Activated T-cell treated with anti-CD3 and anti-CD28 coated beads, Interleukin-2, amount 50 U/mL, for 24 hours (primary cell): Measurements from ENCODE around the gene WFIKKN2.
"Not testable (repeated sequence)": the region's sequence is repeated elsewhere in the genome, so short reads cannot be mapped to it uniquely, and the experiment has no call there.

Experiments
- DNase-seq: peaks from one replicate; pipeline ENCODE4 v3.0.0-alpha.2; 2020
- H3K27ac Mint-ChIP-seq: 2 replicates; pipeline ENCODE4 v1.8.0; 2020; ENCODE audit warnings: mild to moderate bottlenecking, mixed read lengths
- H3K27me3 Mint-ChIP-seq: 2 replicates; pipeline ENCODE4 v1.8.0; 2020; ENCODE audit warnings: mixed read lengths
- H3K36me3 Mint-ChIP-seq: 2 replicates; pipeline ENCODE4 v1.8.0; 2020; ENCODE audit warnings: low read depth, mixed read lengths
- H3K4me1 Mint-ChIP-seq: 2 replicates; pipeline ENCODE4 v1.8.0; 2020; ENCODE audit warnings: low read depth, mixed read lengths
- H3K4me3 Mint-ChIP-seq: 2 replicates; pipeline ENCODE4 v1.8.0; 2020; ENCODE audit warnings: mild to moderate bottlenecking, moderate library complexity, mixed read lengths
- H3K9me3 Mint-ChIP-seq: 2 replicates; pipeline ENCODE4 v1.8.0; 2020; ENCODE audit warnings: mixed read lengths

Gene WFIKKN2

DNA sequence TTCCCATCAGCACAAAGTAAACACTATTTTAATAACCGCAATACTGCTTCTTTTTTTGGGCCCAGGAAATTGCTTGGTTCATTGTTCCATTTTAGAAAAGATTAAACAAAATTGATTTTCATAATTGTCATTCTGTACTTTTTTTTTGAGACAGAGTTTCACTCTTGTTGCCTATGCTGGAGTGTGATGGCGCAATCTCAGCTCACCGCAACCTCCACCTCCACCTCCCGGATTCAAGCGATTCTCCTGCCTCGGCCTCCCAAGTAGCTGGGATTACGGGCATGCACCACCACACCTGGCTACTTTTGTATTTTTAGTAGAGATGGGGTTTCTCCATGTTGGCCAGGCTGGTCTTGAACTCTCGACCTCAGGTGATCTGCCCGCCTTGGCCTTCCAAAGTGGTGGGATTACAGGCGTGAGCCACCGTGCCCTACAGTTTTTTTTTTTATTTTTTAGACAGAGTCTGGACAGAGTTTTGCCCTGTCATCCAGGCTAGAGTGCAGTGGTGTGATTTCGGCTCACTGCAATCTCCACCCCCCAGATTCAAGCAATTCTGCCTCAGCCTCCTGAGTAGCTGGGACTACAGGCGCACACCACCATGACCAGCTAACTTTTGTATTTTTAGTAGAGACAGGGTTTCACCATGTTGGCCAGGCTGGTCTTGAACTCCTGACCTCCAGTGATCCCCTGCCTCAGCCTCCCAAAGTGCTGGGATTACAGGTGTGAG is 30.5 kb upstream of the WFIKKN2 start:
- H3K27ac Mint-ChIP-seq, H3K4me3 Mint-ChIP-seq, H3K9me3 Mint-ChIP-seq, DNase-seq, H3K27me3 Mint-ChIP-seq, H3K36me3 Mint-ChIP-seq, H3K4me1 Mint-ChIP-seq: not testable (repeated sequence)

DNA sequence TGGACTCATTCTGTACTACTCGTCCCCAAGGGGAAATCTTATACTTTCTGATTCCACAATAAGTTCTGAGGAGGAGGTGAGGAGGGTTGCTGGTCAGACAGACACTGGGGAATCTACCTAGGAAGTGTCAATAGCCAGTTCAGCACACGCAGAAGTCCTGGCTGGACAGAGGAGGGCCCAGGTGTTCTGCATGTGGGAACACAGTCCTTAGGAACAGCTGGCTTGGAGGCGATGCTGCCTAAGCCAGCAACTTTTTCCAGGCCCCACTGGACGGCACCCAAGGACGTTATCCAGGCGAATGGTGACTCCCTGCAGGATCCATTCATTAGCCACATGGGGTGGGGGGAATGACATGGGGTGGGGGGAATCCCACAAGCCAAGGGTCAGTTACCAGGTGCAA is 29.9 kb upstream of the WFIKKN2 start:
- no peak overlapping the region for H3K27ac Mint-ChIP-seq
- no peaks in the 10 kb centered on the region for H3K36me3 Mint-ChIP-seq
- no peaks in the 10 kb centered on the region for H3K27me3 Mint-ChIP-seq
- no peak overlapping the region for H3K4me3 Mint-ChIP-seq
- no peak for DNase-seq
- H3K4me1 Mint-ChIP-seq = no peaks in the 10 kb centered on the region
- H3K9me3 Mint-ChIP-seq = no peaks in the 10 kb centered on the region

DNA sequence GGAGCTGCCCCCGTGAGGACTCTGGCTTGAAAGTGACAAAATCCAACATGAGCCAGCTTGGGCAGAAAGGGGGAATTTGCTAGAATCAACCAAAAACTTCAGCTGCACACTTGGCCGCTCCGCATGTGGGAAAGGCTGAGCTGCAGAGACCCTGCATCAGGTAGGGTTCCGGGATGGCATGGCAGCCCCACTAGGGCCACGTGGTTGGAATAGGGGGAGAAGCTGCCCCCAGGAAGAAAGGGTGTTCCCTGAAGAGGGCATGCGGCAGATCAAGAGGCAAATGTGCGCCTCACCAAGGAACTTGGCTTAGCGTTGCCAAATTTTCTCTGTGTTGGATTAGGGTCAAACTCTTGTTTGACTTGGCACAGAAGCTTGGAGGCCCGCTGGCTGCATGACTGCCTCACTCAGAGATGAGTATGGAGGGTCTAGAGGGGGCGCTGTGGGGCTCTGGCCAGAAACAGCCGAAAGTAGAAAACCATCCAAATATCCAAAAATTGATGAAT is 29.2 kb upstream of the WFIKKN2 start:
- Mint-ChIP-seq H3K36me3 (no peaks in the 10 kb centered on the region), H3K4me3 (no peak overlapping the region), H3K4me1 (no peaks in the 10 kb centered on the region), H3K9me3 (no peaks in the 10 kb centered on the region), H3K27me3 (no peaks in the 10 kb centered on the region), H3K27ac (no peak overlapping the region)
- no peak for DNase-seq

DNA sequence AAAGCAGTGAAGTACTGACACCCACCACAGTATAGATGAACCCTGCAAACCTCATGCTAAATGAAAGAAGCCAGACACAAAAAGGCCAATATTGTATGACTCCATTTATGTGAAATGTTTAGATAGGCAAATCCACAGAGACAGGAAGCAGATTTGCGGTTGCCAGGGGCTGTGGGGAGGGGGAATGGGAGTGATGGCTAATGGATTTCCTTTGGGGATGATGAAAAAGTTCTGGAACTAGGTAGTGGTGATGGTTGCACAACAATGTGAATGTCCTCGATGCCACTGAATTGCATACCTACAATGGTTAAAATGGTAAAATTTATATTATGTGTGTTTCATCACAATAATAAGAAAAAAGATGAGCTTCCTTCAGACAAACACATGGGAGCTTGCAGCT is 28.4 kb upstream of the WFIKKN2 start:
- no peak for DNase-seq
- Mint-ChIP-seq H3K36me3 (no peaks in the 10 kb centered on the region), H3K4me3 (no peak overlapping the region), H3K9me3 (no peaks in the 10 kb centered on the region), H3K27me3 (no peaks in the 10 kb centered on the region), H3K4me1 (no peaks in the 10 kb centered on the region), H3K27ac (no peak overlapping the region)

DNA sequence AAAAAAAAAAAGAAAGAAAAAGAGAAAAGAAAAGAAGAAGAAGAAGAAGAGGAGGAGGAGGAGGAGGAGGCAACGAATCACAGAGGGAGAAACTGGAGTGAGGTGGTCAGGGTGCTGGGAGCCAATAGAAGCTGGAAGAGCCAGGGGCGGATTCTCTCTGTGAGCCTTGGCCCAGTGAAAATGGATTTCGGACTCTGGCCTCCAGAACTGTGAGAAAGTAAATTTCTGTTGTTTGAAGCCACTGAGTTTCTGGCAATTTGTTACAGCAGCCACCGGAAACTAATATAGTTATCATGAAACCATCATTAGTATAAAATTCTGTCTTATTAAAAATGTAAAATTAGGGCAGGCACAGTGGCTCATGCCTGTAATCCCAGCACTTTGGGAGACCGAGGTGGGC is 27.7 kb upstream of the WFIKKN2 start:
- Mint-ChIP-seq H3K4me1 (no peaks in the 10 kb centered on the region), H3K9me3 (no peaks in the 10 kb centered on the region), H3K4me3 (no peak overlapping the region)

DNA sequence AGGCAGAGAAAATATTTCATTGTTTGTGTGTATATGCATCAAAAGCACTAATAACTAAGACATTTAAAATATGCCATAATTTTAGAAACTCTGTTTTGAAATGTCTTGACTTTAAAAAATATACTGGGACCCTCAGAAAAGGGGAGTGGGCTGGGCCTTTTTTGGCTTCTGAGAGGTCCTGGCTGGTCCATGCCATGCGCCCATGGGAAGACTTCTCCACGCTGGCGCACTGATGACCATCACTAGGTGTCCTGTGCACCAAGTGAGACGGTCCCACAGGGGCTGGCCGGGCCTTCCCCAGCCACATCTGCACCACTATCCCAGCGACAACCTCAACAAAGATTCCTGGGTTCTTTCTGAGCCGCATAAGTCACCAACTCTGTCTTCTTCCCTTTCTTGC is 27.0 kb upstream of the WFIKKN2 start:
- no peaks in the 10 kb centered on the region for H3K36me3 Mint-ChIP-seq

More for the DNA sequence above, 27.7 kb upstream of the WFIKKN2 start:
- DNase-seq = no peak
- no peak overlapping the region for H3K27ac Mint-ChIP-seq
- H3K36me3 Mint-ChIP-seq = no peaks in the 10 kb centered on the region
- H3K27me3 Mint-ChIP-seq = no peaks in the 10 kb centered on the region

DNA sequence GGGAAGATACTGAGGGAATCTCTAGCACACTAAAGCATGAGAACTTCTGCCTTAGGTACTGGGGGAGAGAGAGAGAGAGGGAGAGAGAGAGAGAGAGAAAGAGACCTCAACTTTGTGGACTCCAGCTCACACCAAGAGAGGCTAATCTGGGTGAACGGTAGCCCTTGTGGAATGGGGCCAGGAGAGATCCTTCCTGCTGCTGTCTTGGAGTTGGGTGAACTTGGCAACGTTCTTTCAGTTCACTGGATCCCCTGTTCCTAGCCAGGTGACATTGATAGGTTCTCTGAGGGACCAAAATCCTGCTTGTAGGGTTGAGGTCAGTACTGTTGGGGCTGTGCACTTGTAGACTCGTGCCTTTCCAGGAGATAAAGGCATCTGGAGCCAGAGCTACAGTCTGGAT is 26.5 kb upstream of the WFIKKN2 start:
- H3K4me1 Mint-ChIP-seq = no peaks in the 10 kb centered on the region
- H3K27ac Mint-ChIP-seq = no peak overlapping the region
- H3K9me3 Mint-ChIP-seq = no peaks in the 10 kb centered on the region
- H3K4me3 Mint-ChIP-seq = no peak overlapping the region
- H3K27me3 Mint-ChIP-seq = no peaks in the 10 kb centered on the region
- no peak for DNase-seq
- no peaks in the 10 kb centered on the region for H3K36me3 Mint-ChIP-seq

More for the DNA sequence above, 27.0 kb upstream of the WFIKKN2 start:
- Mint-ChIP-seq H3K27me3 (no peaks in the 10 kb centered on the region), H3K9me3 (no peaks in the 10 kb centered on the region), H3K4me1 (no peaks in the 10 kb centered on the region), H3K4me3 (no peak overlapping the region), H3K27ac (no peak overlapping the region)
- DNase-seq = no peak

DNA sequence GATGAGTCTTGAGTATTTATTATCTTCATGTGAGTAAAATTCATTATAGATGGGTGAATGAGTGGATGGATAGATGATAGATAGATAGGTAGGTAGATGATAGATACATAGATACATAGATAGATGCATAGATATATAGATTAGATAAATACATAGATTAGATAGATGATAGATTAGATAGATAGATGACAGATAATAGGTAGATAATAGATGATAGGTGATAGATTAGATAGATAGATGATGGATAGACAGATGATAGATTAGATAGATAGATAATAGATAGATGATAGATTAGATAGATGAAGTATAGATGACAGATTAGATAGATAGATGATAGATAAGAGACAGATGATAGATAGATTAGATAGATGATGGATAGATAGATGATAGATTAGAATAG is 21.8 kb upstream of the WFIKKN2 start:
- H3K4me1 Mint-ChIP-seq = peaks cover 5% of the 10 kb centered on the region
- H3K9me3 Mint-ChIP-seq = no peaks in the 10 kb centered on the region
- no peaks in the 10 kb centered on the region for H3K36me3 Mint-ChIP-seq
- H3K4me3 Mint-ChIP-seq = no peak overlapping the region
- H3K27ac Mint-ChIP-seq = no peak overlapping the region
- DNase-seq = no peak
- H3K27me3 Mint-ChIP-seq = peaks cover 10% of the 10 kb centered on the region

DNA sequence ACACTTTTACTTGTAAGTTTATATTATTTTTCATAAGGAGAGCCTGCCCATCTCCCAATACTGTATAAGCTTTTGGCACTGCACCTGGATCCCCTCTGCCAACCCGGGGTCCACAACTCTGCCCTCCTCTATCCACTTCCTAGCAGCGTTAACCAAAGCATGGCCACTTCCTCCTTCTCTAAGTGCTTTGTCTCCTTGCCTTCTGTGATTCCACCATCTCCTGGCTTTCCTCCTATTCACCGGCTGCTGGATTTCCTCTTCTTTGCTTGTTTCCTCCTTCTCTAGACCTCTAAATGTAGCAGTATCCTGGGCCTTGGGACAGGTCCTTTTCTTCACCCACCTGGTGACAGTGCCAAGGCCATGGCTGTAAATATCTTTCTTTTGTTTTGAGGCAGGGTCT is 20.0 kb upstream of the WFIKKN2 start:
- Mint-ChIP-seq H3K27me3 (peaks cover 10% of the 10 kb centered on the region), H3K27ac (no peak overlapping the region), H3K9me3 (no peaks in the 10 kb centered on the region), H3K36me3 (no peaks in the 10 kb centered on the region), H3K4me1 (peaks cover 5% of the 10 kb centered on the region), H3K4me3 (no peak overlapping the region)
- DNase-seq = no peak

DNA sequence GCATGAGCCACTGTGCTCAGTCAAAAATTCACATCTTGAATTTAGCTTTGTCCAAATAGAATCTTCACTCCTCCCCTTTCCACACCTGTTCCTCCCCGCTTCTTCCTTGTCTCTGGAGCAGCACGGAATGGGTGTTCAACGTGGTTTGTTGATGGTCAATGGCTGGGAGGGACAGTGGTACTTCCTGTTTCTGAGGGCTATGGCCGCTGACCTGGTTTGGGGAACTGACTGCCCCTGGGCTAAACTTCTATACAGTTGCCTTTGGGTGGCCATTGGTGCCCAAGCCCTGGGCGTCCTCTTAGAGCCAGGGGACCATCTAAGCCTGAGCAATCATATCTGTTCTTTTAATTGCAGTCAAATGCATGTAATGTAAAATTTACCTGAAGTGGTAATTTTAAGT is 19.1 kb upstream of the WFIKKN2 start:
- Mint-ChIP-seq H3K9me3 (no peaks in the 10 kb centered on the region), H3K36me3 (no peaks in the 10 kb centered on the region), H3K27ac (no peak overlapping the region), H3K4me3 (no peak overlapping the region), H3K4me1 (peaks cover 5% of the 10 kb centered on the region), H3K27me3 (peaks cover 10% of the 10 kb centered on the region)
- DNase-seq = no peak

DNA sequence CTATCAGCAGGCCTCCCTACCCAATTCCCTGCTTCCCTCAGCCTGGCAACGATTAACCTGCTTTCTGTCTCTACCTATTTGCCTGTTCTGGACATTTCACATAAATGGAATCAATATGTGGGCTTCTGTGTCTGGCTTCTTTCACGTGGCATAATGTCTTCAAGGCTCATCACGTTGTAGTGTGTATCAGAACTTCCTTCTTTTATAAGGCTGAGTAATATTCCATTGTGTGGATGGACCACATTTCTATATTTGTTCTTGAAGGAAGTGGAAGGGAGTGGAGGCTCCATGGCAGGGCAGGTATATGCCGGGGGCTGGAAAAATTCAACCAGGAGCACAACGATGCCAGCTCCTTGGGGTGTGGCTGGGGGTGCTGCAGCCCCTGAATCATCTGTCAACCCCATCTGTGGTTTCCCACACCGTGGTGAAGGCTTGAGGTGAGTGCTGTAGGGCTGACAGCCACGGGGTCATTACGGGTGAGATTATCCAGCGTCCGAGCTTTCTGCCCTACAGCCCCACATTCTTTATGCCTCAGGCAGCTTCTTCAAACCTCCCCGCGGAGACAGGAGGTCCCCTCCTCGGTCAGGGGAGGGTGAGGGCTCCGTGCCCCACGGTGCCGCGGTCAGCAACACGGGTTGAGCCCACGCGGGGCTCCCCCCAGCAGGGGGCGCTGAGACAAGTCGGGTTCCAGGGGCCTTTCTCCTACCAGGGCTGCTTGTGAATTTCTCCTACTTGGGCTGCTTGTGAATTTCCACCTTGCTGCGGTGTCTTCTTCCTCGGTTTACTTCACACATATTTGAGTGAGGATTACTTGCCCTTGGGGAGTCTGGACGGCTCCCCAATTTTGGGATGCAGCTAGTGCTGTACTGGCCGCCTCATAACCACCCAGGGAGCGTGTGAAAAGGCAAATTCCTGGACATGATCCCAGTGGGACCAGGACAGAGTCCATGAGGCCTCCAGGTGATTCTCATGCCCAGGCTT is 18.3 kb upstream of the WFIKKN2 start:
- Mint-ChIP-seq H3K27me3 (peaks cover 10% of the 10 kb centered on the region), H3K9me3 (no peaks in the 10 kb centered on the region), H3K4me3 (no peak overlapping the region), H3K27ac (no peak overlapping the region), H3K4me1 (peaks cover 7% of the 10 kb centered on the region), H3K36me3 (no peaks in the 10 kb centered on the region)
- DNase-seq = peak; percentile 76

DNA sequence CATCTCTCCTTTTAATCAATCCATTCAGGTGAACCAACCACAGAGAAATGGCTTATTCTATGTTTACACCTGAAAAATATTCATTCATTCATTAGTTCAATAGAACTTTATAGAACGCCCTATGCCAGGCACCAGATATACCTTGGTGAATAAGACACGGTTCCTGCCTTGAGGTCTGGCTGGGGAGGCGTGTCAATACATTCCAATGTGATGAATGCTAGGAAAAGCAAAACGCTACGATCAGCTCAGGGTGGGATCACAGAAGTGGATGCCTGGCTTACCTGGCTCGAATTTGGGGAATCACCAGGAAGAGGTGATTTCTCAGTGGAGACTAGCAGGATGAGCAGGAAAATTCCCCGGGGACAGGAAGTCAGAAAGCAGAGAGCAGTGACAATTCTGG is 17.5 kb upstream of the WFIKKN2 start:
- Mint-ChIP-seq H3K27ac (no peak overlapping the region), H3K4me1 (peaks cover 7% of the 10 kb centered on the region), H3K9me3 (no peaks in the 10 kb centered on the region), H3K27me3 (peaks cover 10% of the 10 kb centered on the region), H3K4me3 (no peak overlapping the region), H3K36me3 (no peaks in the 10 kb centered on the region)
- no peak for DNase-seq

DNA sequence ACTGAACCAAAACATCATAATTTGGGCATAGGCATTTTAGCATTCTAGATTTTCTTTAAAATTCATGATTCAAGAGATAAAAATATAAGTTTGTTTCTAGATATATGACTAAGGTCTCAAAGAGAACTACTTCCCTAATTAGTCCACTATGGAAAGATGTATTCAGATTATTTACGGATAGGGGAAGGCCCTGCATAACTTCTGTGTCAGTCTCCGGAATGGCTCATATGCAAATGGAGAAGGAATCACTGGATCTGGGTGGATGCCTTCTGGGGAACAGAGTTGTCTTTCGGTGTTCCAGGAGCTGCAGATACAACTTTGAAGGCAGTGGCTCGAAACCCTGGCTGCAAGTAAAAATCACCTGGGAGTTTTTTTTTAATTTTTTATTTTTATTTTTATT is 17.1 kb upstream of the WFIKKN2 start:
- DNase-seq = no peak
- H3K27ac Mint-ChIP-seq = no peak overlapping the region
- H3K36me3 Mint-ChIP-seq = no peaks in the 10 kb centered on the region
- no peaks in the 10 kb centered on the region for H3K9me3 Mint-ChIP-seq
- no peak overlapping the region for H3K4me3 Mint-ChIP-seq
- H3K27me3 Mint-ChIP-seq = peaks cover 10% of the 10 kb centered on the region
- peaks cover 7% of the 10 kb centered on the region for H3K4me1 Mint-ChIP-seq

DNA sequence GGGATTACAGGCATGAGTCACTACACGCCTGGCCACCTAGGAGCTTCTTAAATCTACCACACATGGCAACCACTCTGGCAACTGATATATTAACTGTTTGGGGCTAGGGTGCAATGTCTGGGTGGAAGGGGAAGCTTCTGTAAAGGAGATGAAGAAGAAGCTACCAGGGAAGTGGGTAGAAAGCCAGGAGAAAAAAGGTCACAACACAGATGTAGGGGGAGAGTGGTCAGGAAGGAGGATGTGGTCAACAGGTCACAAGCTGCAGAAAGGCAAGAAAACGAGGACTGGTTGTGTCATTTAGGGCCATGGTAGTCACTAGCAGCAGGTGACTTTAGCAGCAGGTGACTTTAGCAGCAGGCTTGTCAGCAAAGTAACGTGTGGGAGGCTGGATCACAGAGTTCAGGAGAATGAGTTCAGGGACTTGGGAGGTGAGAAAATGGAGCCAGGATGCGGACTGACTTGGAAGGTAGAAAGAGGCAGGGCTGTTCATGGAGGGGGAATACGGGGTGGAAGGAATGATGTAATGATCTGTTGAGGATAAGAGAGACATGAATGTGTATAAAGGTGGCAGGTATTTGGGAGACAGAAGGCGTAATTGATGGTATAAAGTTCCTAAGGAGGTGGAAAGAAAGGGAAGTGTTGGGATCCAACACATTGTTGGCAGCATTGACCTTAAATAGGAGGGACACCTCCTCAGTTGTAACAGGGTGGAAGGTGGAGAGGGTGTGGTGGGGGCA is 16.3 kb upstream of the WFIKKN2 start:
- no peak overlapping the region for H3K27ac Mint-ChIP-seq
- H3K27me3 Mint-ChIP-seq = peaks cover 10% of the 10 kb centered on the region
- H3K9me3 Mint-ChIP-seq = no peaks in the 10 kb centered on the region
- no peak for DNase-seq
- no peaks in the 10 kb centered on the region for H3K36me3 Mint-ChIP-seq
- no peak overlapping the region for H3K4me3 Mint-ChIP-seq
- peaks cover 7% of the 10 kb centered on the region for H3K4me1 Mint-ChIP-seq
